NCI-H446 treated with DMSO at 0.1 percent for 48 hours (cell line): Measurements from ENCODE around the gene NNT.
"Not testable (repeated sequence)": the region's sequence is repeated elsewhere in the genome, so short reads cannot be mapped to it uniquely, and the experiment has no call there.

ENCODE experiments used
- DNase-seq: peaks from one replicate; lab custom pipeline; 2025; lab: John Stamatoyannopoulos, UW

The NNT gene

GRCh38 chr5:43602461-43603343, at the start of gene NNT:
Gene NNT (plus strand): TSS chr5:43603180. CDS start chr5:43609196, 6,016 bp downstream.
- peak; percentile 75 for DNase-seq

- no peak for DNase-seq
Measured at GRCh38 chr5:43553381-43553780, 49.6 kb upstream of the NNT start.

GRCh38 chr5:43554497-43554896, 48.5 kb upstream of the NNT start:
- DNase-seq, result no peak

GRCh38 chr5:43555895-43556606, 46.9 kb upstream of the NNT start:
- no peak for DNase-seq

GRCh38 chr5:43556607-43556856, 46.4 kb upstream of the NNT start:
- not testable (repeated sequence) for DNase-seq

- peak; percentile 79 for DNase-seq
Measured at GRCh38 chr5:43556857-43557542, 46.0 kb upstream of the NNT start, which contains the start of gene PAIP1. Gene PAIP1 (minus strand): TSS chr5:43557077. CDS start chr5:43556846, 231 bp downstream.

GRCh38 chr5:43560128-43560527, 42.9 kb upstream of the NNT start:
- DNase-seq, result no peak

- DNase-seq, result no peak
Measured at GRCh38 chr5:43561356-43561755, 41.6 kb upstream of the NNT start.

GRCh38 chr5:43563321-43563720, 39.7 kb upstream of the NNT start:
- no peak for DNase-seq

- DNase-seq, result no peak
Measured at GRCh38 chr5:43564289-43564850, 38.6 kb upstream of the NNT start.

- no peak for DNase-seq
Measured at GRCh38 chr5:43565043-43565442, 37.9 kb upstream of the NNT start.

GRCh38 chr5:43567967-43568366, 35.0 kb upstream of the NNT start:
- no peak for DNase-seq

- DNase-seq, result no peak
Measured at GRCh38 chr5:43569236-43569746, 33.7 kb upstream of the NNT start.

GRCh38 chr5:43570450-43571158, 32.4 kb upstream of the NNT start:
- DNase-seq, result no peak

- no peak for DNase-seq
Measured at GRCh38 chr5:43571237-43571636, 31.7 kb upstream of the NNT start.

GRCh38 chr5:43572357-43572756, 30.6 kb upstream of the NNT start:
- no peak for DNase-seq

- peak; percentile 37 for DNase-seq
Measured at GRCh38 chr5:43573058-43573457, 29.9 kb upstream of the NNT start.

GRCh38 chr5:43580402-43581210, 22.4 kb upstream of the NNT start:
- not testable (repeated sequence) for DNase-seq

- no peak for DNase-seq
Measured at GRCh38 chr5:43581398-43581797, 21.6 kb upstream of the NNT start.

GRCh38 chr5:43582082-43583005, 20.6 kb upstream of the NNT start:
- no peak for DNase-seq
